Aorta (tissue), 5 donors: ENCODE results near the gene SIMC1. TPM values are rescaled to one million over a fixed set of nuclear protein-coding genes. Genes with fewer than 3 reads are reported as not detected.
"Not testable (repeated sequence)": the region's sequence is repeated elsewhere in the genome, so short reads cannot be mapped to it uniquely, and the experiment has no call there.

Experiments
- ATAC-seq: fragments of 200-7000 bp; cut with Tn5 transposase; one replicate; pipeline ENCODE4 v1.9.1; 2022; ENCODE audit warnings: moderate library complexity; ENCODE audit not compliant: low FRiP score
- DNase-seq, 2 donors: peaks; one replicate each; pipeline ENCODE4 v3.0.0-alpha.2; 2020
- H3K27ac ChIP-seq, 2 donors: one replicate each; pipeline ENCODE4 v1.5.1; 2013; ENCODE audit warnings: low read length in 2 of 2, mild to moderate bottlenecking in 2 of 2, moderate library complexity in 2 of 2, control low read depth in 1 of 2, inconsistent platforms in 1 of 2, low read depth in 1 of 2
- H3K27me3 ChIP-seq, 2 donors: one replicate each; pipeline ENCODE4 v1.6.1; 2013; ENCODE audit warnings: control low read depth in 1 of 2, low read length in 1 of 2, mild to moderate bottlenecking in 1 of 2, moderate library complexity in 1 of 2; ENCODE audit not compliant: insufficient read depth in 2 of 2, control insufficient read depth in 1 of 2
- H3K36me3 ChIP-seq, 2 donors: one replicate each; pipeline ENCODE4 v1.6.1; 2013; ENCODE audit warnings: control low read depth in 1 of 2, low read length in 1 of 2, mild to moderate bottlenecking in 1 of 2; ENCODE audit not compliant: insufficient read depth in 2 of 2, control insufficient read depth in 1 of 2
- H3K4me1 ChIP-seq, 2 donors: one replicate each; pipeline ENCODE4 v1.6.1; 2013; ENCODE audit warnings: low read length in 2 of 2, control low read depth in 1 of 2, mild to moderate bottlenecking in 1 of 2, moderate library complexity in 1 of 2; ENCODE audit not compliant: insufficient read depth in 2 of 2, control insufficient read depth in 1 of 2
- H3K4me3 ChIP-seq, 2 donors: one replicate each; pipeline ENCODE4 v1.5.1; 2013; ENCODE audit warnings: low read length in 2 of 2, control low read depth in 1 of 2, mild to moderate bottlenecking in 1 of 2
- H3K9me3 ChIP-seq: one replicate; pipeline ENCODE4 v1.6.1; 2013; ENCODE audit warnings: mild to moderate bottlenecking, low read length; ENCODE audit not compliant: control insufficient read depth
- WGBS, 2 donors: extraction: QIAGEN DNeasy Blood & Tissue Kit; methylation state at CpG; one replicate each; pipeline ENCODE4 v1.1.7; 2013; 5-methylcytosine and 5-hydroxymethylcytosine counted together
- intact Hi-C, 2 donors: fragments of 100-400 bp; cut with DNase I; formaldehyde crosslinking; loops; one replicate each; pipeline versions ENCODE4 v1.14.2 to v1.15.0; 2022
- polyA plus RNA-seq, 2 donors: library from polyadenylated mRNA; stranded (reverse); fragments of 200-250 nt; gene quantifications; one replicate each; pipeline ENCODE4 v1.2.3, GENCODE V29; 2013
- total RNA-seq, 2 donors: library from RNA; stranded (reverse); fragmentation: NEBNext Ultra II Directional; extraction: Animal tissue kit (Norgen Biotek cat#: 25700); gene quantifications; one replicate each; pipeline ENCODE4 v1.2.1, GENCODE V29; 2021
- donor health status: healthy with polysubstance abuse.
- donor health status: Bipolar disorder and iron deficiency.
- donor health status: DM: no; HTN: no; CAD: no.
- donor health status: DM: no; HTN: no; CAD: no.
- donor health status: DM: yes; HTN: yes; CAD: no.

SIMC1 gene
- total and polyA plus RNA-seq, 4 donors = 2.6 to 19.7 (median 9.1) TPM

DNA sequence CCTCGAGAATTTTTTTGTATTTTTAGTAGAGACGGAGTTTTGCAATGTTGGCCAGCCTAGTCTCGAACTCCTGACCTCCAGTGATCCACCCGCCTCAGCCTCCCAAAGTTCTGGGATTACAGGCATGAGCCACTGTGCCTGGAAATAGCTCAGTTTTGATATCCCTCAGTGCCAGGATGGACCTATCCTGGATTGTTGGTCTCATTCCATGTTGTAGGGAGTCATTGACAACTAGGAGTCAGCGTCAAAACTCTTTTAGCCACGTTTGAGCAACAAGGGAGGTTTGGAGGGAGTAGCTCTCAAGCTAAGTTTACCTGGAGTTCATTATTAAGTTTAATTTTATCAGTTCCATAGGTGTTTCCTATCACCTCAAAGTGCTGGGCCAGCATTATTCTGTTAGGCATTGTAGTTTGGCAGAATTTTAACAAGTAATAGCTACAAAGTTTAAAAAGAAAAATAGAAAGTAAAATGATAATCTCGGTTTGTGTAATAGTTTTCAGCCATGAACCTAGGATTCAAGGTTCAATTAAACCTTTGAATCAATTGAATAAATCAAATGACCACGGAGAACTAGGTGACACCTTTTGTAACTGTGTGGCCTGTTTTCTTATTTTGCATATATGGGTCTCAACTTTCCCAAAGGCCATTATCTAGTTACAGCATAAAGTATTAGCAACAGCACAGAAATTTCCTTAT is 15.3 kb downstream of the SIMC1 start:
- ATAC-seq, H3K9me3 ChIP-seq, H3K4me1 ChIP-seq, H3K36me3 ChIP-seq, H3K27ac ChIP-seq, intact Hi-C loops, H3K27me3 ChIP-seq, DNase-seq, H3K4me3 ChIP-seq: not testable (repeated sequence)
- 91 to 93% methylated on average over 8 of the region's 8 CpGs for WGBS, 2 donors

DNA sequence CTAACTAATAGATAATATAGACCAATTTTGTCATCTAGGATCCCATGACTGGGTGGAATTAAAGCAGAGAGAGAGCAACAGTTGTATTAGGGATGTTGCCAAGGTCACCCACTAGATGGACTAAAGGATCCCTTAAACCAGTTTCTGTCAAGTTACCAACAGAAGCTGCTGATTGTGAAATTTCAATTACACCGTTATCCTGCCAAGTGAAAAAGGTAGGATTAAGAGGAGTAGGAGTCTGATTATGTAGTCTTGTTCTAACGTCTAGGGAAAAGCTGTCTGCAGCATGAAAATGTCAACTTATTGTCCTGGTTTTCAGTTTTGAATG is 15.8 kb downstream of the SIMC1 start:
- H3K36me3 ChIP-seq, H3K27ac ChIP-seq, intact Hi-C loops, DNase-seq, H3K9me3 ChIP-seq, ATAC-seq, H3K4me1 ChIP-seq, H3K27me3 ChIP-seq, H3K4me3 ChIP-seq: not testable (repeated sequence)
- 61 to 73% methylated on average over 2 of the region's 2 CpGs for WGBS, 2 donors

DNA sequence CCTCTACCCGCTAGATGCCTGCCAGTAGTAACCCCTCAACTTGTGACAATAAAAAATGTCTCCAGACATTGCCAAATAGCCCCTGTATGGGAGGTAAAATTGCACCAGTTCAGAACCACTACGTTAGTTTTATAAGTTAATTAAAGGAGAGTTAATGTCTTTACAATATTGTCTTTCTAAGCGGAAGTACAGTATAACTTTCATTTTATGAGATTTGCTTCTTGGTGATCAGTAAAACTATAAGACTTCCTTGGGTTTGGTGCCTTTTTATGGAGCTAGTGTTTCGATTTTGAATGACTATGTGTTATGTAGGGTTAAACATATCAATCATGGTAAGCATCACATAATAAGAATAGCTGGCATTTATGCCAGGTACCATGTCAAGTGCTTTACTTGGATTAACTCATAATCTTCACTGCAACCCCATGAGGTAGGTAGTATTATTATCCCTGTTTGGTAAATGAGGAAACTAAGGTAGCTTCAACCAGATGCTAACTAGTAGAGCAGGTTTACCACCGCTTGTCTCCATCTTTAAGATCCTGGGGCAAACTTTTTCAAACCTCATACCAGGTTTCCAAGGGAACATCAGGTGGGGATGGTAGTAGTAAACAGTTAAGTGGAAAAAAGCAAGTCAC is 19.8 kb downstream of the SIMC1 start:
- H3K4me1 ChIP-seq, H3K4me3 ChIP-seq, H3K27ac ChIP-seq, H3K9me3 ChIP-seq, H3K36me3 ChIP-seq, ATAC-seq, DNase-seq, H3K27me3 ChIP-seq, intact Hi-C loops: not testable (repeated sequence)
- WGBS, 2 donors = 95 to 99% methylated on average over 5 of the region's 5 CpGs

DNA sequence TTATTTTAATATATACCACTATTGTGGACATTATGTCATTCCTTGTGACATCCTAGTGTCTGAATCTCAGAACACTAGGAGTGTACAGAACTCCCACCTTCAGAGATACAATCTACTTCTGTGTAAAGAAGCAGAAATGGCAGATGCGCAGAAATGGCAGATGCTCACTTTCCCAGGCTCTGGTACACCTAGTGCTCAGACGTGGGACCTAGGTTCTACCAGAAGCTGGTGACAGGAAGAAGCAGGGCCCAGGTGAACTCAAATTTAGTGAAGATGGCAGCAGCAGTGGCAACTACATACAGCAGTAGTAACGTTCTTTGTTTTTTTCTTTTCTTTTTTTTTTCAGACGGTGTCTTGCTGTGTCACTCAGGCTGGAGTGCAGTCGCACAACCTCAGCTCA is 22.5 kb downstream of the SIMC1 start:
- H3K36me3 ChIP-seq, intact Hi-C loops, ATAC-seq, H3K27me3 ChIP-seq, H3K9me3 ChIP-seq, H3K27ac ChIP-seq, H3K4me3 ChIP-seq, H3K4me1 ChIP-seq, DNase-seq: not testable (repeated sequence)
- 95% methylated on average over 4 to 5 of the region's 5 CpGs for WGBS, 2 donors

DNA sequence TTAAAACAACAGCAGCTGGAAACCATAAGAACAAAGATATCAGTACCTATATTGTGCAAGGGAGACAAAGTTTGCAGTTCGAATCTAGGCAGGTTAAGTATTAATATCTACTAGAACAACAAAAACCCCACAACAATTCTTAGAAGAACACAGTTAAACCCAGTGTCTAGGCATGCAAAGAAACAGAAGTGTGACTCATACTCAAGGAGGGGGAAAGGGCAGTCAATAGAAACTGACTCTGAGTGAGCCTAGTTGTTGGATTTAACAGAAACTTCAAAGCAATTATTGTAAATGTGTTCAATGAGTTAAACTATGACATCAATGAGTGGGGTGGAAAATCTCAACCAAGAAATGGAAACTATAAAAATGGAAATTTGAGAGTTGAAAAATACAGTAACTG is 28.2 kb downstream of the SIMC1 start:
- DNase-seq, H3K27me3 ChIP-seq, H3K36me3 ChIP-seq, H3K4me1 ChIP-seq, H3K9me3 ChIP-seq, H3K4me3 ChIP-seq, H3K27ac ChIP-seq, ATAC-seq, intact Hi-C loops: not testable (repeated sequence)
- no CpG with 5 or more reads among the region's 1 CpG for WGBS, 2 donors

DNA sequence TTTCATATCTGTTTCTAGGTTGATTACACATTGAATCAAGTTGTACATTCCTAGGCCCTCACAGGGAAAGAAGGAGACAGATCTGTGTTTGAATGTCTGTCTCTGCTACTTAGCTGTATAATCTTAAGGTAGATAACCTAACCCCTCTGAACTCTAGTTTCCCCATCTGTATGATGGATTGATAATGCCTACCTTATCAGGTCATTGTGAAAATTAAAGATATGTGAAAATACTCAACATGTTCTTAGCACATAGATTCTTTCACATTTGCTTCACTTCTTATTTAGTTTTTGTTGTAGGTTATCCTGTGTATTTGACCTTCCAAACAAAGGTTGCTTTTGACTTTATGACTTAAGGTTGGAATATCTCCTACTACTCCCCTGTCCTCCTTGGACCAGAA is 50.8 kb downstream of the SIMC1 start:
- not testable (repeated sequence) for ATAC-seq, H3K4me3 ChIP-seq

DNA sequence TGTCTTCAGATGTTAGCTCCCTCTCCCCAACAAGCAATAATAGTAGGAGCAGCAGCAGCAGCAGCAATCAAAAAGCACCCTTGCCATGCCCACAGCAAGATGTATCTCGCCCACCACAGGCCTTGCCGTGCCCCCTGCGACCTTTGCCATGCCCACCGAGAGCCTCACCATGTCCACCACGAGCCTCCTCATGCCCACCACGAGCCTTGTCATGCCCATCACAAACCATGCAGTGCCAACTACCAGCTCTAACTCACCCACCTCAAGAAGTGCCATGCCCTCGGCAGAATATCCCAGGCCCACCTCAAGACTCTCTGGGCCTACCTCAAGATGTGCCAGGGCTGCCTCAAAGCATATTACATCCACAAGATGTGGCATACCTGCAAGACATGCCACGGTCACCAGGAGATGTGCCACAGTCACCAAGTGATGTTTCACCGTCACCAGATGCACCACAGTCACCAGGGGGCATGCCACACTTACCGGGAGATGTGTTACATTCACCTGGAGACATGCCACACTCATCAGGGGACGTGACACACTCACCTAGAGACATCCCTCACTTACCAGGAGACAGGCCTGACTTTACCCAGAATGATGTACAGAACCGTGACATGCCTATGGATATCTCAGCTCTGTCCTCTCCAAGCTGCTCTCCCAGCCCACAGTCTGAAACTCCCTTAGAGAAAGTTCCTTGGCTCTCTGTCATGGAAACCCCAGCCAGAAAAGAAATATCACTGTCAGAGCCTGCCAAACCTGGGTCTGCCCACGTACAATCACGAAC is 52.0 kb downstream of the SIMC1 start:
- H3K36me3 ChIP-seq, H3K4me1 ChIP-seq, H3K9me3 ChIP-seq, ATAC-seq, intact Hi-C loops, H3K4me3 ChIP-seq, H3K27me3 ChIP-seq, DNase-seq, H3K27ac ChIP-seq: not testable (repeated sequence)
- WGBS, 2 donors = 81 to 87% methylated on average over 13 to 14 of the region's 14 CpGs

More for the DNA sequence above, 50.8 kb downstream of the SIMC1 start:
- DNase-seq, H3K36me3 ChIP-seq, intact Hi-C loops, H3K27ac ChIP-seq, H3K9me3 ChIP-seq, H3K27me3 ChIP-seq, H3K4me1 ChIP-seq: not testable (repeated sequence)

DNA sequence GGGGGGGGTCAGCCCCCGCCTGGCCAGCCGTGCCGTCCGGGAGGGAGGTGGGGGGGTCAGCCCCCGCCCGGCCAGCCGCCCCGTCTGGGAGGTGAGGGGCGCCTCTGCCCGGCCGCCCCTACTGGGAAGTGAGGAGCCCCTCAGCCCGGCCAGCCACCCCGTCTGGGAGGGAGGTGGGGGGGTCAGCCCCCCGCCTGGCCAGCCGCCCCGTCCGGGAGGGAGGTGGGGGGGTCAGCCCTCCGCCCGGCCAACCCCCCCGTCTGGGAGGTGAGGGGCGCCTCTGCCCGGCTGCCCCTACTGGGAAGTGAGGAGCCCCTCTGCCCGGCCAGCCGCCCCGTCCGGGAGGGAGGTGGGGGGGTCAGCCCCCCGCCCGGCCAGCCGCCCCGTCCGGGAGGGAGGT is 67.1 kb downstream of the SIMC1 start:
- H3K27ac ChIP-seq, DNase-seq, intact Hi-C loops, H3K27me3 ChIP-seq, H3K36me3 ChIP-seq, H3K9me3 ChIP-seq, H3K4me3 ChIP-seq, H3K4me1 ChIP-seq, ATAC-seq: not testable (repeated sequence)
- WGBS, 2 donors = 94 to 95% methylated on average over 7 to 18 of the region's 31 CpGs
